ENCODE data around the gene LIN28A. TPM values are rescaled to one million over a fixed set of nuclear protein-coding genes. Genes with fewer than 3 reads are reported as not detected.
"Not testable (repeated sequence)": the region's sequence is repeated elsewhere in the genome, so short reads cannot be mapped to it uniquely, and the experiment has no call there.

Gene LIN28A
- total and polyA plus RNA-seq, 10 of the 15 experiments (the other 5 are each of a cell fraction or from before 2014, with no cell fraction given) = 0.13 to 0.59 (median 0.30) TPM; not detected in 7

DNA sequence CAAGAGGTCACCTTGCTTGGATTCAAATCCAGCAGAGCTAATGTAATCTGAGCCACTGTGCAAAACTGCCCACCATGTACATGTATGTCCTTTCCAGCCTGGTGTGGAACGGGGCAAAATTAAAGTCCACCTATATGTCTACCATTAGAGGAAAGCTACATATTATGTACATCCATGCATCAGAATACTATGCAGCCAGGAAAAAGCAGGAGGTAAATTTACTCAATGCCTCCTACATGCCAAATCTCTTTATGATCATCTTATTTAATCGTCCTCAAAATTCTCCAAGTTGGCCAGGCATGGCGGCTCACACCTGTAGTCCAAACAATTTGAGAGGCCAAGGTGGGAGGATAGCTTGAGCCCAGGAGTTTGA is 31.8 kb upstream of the LIN28A start (continued):
- TF ChIP-seq, protein P1, sequence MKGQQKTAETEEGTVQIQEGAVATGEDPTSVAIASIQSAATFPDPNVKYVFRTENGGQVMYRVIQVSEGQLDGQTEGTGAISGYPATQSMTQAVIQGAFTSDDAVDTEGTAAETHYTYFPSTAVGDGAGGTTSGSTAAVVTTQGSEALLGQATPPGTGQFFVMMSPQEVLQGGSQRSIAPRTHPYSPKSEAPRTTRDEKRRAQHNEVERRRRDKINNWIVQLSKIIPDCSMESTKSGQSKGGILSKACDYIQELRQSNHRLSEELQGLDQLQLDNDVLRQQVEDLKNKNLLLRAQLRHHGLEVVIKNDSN (IDR thresholded peaks at IDR 0.05; ENCODE audit: borderline replicate concordance, extremely low read length, insufficient read depth, low read depth, low read length) = no peak

DNA sequence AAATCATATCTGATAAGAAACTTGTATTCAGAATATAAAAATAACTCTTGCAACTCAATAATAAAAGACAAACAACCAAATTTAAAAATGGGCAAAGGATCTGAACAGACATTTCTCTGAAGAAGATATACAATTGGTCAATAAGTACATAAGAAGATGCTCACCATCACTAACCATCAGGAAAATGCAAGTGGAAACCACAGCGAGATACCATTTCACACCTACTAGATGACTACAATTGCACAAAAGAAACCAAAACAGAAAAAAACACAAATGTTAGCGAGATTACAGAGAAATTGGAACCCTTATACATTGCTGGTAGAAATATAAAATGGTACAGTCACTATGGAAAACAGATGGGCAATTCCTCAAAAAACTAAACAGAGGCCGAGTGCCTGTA is 26.5 kb upstream of the LIN28A start:
- no peak for DNase-seq (ENCODE audit: low read depth, low spot score)
- Histone ChIP-seq H2AFZ (ENCODE audit: control insufficient read depth, low read depth, low read length) (no peak overlapping the region), H3K4me2 (ENCODE audit: control insufficient read depth, insufficient read depth) (no peak overlapping the region), H3K36me3 (ENCODE audit: control insufficient read depth in 2 of 2, insufficient read depth in 2 of 2, low read length in 1 of 2) (no peaks in the 10 kb centered on the region), H3K9ac (ENCODE audit: control insufficient read depth, insufficient read depth, low read length) (no peak overlapping the region), H4K20me1 (ENCODE audit: control insufficient read depth, insufficient read depth) (no peaks in the 10 kb centered on the region), H3K27ac (ENCODE audit: control insufficient read depth, insufficient read depth) (no peak overlapping the region), H3K4me1 (ENCODE audit: control insufficient read depth, insufficient read depth, low read length) (no peaks in the 10 kb centered on the region), H3K79me2 (ENCODE audit: control insufficient read depth, insufficient read depth, low read length) (no peaks in the 10 kb centered on the region), H3K9me3 (replicated peaks; ENCODE audit: control insufficient read depth, insufficient read depth, low read length) (no peaks in the 10 kb centered on the region), H3K27me3 (replicated peaks in 1 of 2; ENCODE audit: control insufficient read depth in 2 of 2, insufficient read depth in 2 of 2, low read length in 1 of 2) (no peaks in the 10 kb centered on the region), H3K4me3 (no peak overlapping the region)
- 35% methylated on average over 3 of the region's 3 CpGs for WGBS (ENCODE audit: insufficient coverage, insufficient replicate concordance, low lambda C conversion rate, missing lambda C conversion rate)
- no TSS peak for BruUV-seq (replicated peaks)
- ChIA-PET SMC1A (ENCODE audit: uncharacterized antibody, unreplicated experiment) (interaction anchor here (0.9 kb wide), 1 partner anchor 11 kb away, joined by 3 read pairs; no protein-coding TSS in a partner anchor), RAD21 (ENCODE audit: unreplicated experiment) (no interaction called here), POLR2A (no interaction called here), CTCF (no interaction called here)
- TF ChIP-seq ASH2L (IDR thresholded peaks at IDR 0.05; ENCODE audit: borderline replicate concordance, low read depth) (no peak), NFYA (IDR thresholded peaks at IDR 0.05; ENCODE audit: borderline replicate concordance, low read depth, low read length) (no peak), ZNF622 (IDR thresholded peaks at IDR 0.05) (no peak), EED (IDR thresholded peaks at IDR 0.05; ENCODE audit: low read depth) (no peak)
- TF ChIP-seq, protein P2, sequence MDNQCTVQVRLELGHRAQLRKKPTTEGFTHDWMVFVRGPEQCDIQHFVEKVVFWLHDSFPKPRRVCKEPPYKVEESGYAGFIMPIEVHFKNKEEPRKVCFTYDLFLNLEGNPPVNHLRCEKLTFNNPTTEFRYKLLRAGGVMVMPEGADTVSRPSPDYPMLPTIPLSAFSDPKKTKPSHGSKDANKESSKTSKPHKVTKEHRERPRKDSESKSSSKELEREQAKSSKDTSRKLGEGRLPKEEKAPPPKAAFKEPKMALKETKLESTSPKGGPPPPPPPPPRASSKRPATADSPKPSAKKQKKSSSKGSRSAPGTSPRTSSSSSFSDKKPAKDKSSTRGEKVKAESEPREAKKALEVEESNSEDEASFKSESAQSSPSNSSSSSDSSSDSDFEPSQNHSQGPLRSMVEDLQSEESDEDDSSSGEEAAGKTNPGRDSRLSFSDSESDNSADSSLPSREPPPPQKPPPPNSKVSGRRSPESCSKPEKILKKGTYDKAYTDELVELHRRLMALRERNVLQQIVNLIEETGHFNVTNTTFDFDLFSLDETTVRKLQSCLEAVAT (IDR thresholded peaks at IDR 0.05) = 0 out of 2 replicates have a peak, but pooled peaks have one; percentile 19
- in situ Hi-C loops (cut with MboI) = no loop called here
- intact Hi-C loops (cut with micrococcal nuclease; ENCODE audit: unreplicated experiment) = no loop called here
- peak; percentile 28; the same call in 1 of the 3 replicates for ATAC-seq
- FAIRE-seq = no peak

DNA sequence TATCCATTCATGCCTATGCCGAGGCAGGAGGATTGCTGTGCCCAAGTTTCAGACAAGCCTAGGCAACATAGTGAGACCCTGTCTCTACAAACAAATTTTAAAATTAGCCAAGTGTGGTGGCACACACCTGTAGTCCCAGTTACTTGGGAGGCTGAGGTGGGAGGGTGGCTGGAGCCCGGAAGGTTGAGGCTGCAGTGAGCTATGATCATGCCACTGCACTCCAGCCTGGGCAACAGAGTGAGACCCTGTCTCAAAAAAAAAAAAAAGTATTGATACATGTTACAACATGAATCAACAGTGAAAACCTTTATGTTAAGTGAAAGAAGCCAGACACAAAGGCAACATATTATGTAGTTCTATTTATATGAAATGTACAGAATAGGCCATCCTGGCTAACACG is 25.6 kb upstream of the LIN28A start:
- ChIA-PET SMC1A (ENCODE audit: uncharacterized antibody, unreplicated experiment) (interaction anchor here (0.5 kb wide), 1 partner anchor 164 kb away, joined by 3 read pairs; no protein-coding TSS in a partner anchor), POLR2A (interaction anchor here (0.7 kb wide), 1 partner anchor 174 kb away, joined by 4 read pairs; no protein-coding TSS in a partner anchor), RAD21 (ENCODE audit: unreplicated experiment) (interaction anchor here (0.7 kb wide), 1 partner anchor 12 kb away, joined by 3 read pairs; no protein-coding TSS in a partner anchor)
- H3K27ac ChIP-seq (ENCODE audit: control insufficient read depth, insufficient read depth); FAIRE-seq; intact Hi-C loops (cut with micrococcal nuclease; ENCODE audit: unreplicated experiment); H4K20me1 ChIP-seq (ENCODE audit: control insufficient read depth, insufficient read depth); H2AFZ ChIP-seq (ENCODE audit: control insufficient read depth, low read depth, low read length); H3K9ac ChIP-seq (ENCODE audit: control insufficient read depth, insufficient read depth, low read length); ATAC-seq; H3K4me3 ChIP-seq; H3K27me3 ChIP-seq (replicated peaks in 1 of 2; ENCODE audit: control insufficient read depth in 2 of 2, insufficient read depth in 2 of 2, low read length in 1 of 2); H3K9me3 ChIP-seq (replicated peaks; ENCODE audit: control insufficient read depth, insufficient read depth, low read length); H3K4me1 ChIP-seq (ENCODE audit: control insufficient read depth, insufficient read depth, low read length); H3K36me3 ChIP-seq (ENCODE audit: control insufficient read depth in 2 of 2, insufficient read depth in 2 of 2, low read length in 1 of 2); BruUV-seq (replicated peaks); H3K4me2 ChIP-seq (ENCODE audit: control insufficient read depth, insufficient read depth); DNase-seq (ENCODE audit: low read depth, low spot score); in situ Hi-C loops (cut with MboI); H3K79me2 ChIP-seq (ENCODE audit: control insufficient read depth, insufficient read depth, low read length); CTCF ChIA-PET: not testable (repeated sequence)
- 92% methylated on average over 3 of the region's 3 CpGs for WGBS (ENCODE audit: insufficient coverage, insufficient replicate concordance, low lambda C conversion rate, missing lambda C conversion rate)
